ENCODE data around the gene CATSPERE. TPM values are rescaled to one million over a fixed set of nuclear protein-coding genes. Genes with fewer than 3 reads are reported as not detected.

CATSPERE gene
- total RNA-seq, 4 donors from 2014 or later: 0.45 to 1.4 (median 0.55) TPM

GRCh38 chr1:244590670-244591069 is 129.6 kb downstream of the CATSPERE start:
- no peaks in the 10 kb centered on the region for H3K27me3 ChIP-seq
- TF ChIP-seq EP300 (IDR thresholded peaks at IDR 0.05) (no peak), POLR2A (IDR thresholded peaks at IDR 0.05) (no peak), POLR2AphosphoS5 (IDR thresholded peaks at IDR 0.05) (no peak)
- TF ChIP-seq, protein P1, sequence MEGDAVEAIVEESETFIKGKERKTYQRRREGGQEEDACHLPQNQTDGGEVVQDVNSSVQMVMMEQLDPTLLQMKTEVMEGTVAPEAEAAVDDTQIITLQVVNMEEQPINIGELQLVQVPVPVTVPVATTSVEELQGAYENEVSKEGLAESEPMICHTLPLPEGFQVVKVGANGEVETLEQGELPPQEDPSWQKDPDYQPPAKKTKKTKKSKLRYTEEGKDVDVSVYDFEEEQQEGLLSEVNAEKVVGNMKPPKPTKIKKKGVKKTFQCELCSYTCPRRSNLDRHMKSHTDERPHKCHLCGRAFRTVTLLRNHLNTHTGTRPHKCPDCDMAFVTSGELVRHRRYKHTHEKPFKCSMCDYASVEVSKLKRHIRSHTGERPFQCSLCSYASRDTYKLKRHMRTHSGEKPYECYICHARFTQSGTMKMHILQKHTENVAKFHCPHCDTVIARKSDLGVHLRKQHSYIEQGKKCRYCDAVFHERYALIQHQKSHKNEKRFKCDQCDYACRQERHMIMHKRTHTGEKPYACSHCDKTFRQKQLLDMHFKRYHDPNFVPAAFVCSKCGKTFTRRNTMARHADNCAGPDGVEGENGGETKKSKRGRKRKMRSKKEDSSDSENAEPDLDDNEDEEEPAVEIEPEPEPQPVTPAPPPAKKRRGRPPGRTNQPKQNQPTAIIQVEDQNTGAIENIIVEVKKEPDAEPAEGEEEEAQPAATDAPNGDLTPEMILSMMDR (IDR thresholded peaks at IDR 0.05): no peak
- no peak for DNase-seq (ENCODE audit: low spot score in 2 of 2)
- peaks cover 3% of the 10 kb centered on the region for H3K9me3 ChIP-seq
- no peak overlapping the region for H3K4me3 ChIP-seq
- H3K27ac ChIP-seq: no peak overlapping the region
- 95% methylated on average over 2 of the region's 2 CpGs for WGBS
- no peaks in the 10 kb centered on the region for H3K36me3 ChIP-seq
- H3K4me1 ChIP-seq: no peaks in the 10 kb centered on the region

- Histone ChIP-seq H3K4me1 (peaks cover 6% of the 10 kb centered on the region), H3K9me3 (no peaks in the 10 kb centered on the region), H3K4me3 (no peak overlapping the region), H3K27ac (no peak overlapping the region), H3K27me3 (no peaks in the 10 kb centered on the region), H3K36me3 (no peaks in the 10 kb centered on the region)
- WGBS: 88% methylated on average over 5 of the region's 5 CpGs
- DNase-seq (ENCODE audit: low spot score in 2 of 2): no peak
- TF ChIP-seq POLR2AphosphoS5 (IDR thresholded peaks at IDR 0.05) (no peak), POLR2A (IDR thresholded peaks at IDR 0.05) (no peak), EP300 (IDR thresholded peaks at IDR 0.05) (no peak)
- TF ChIP-seq, protein P1 (IDR thresholded peaks at IDR 0.05): no peak
Measured at GRCh38 chr1:244598611-244599010, 137.5 kb downstream of the CATSPERE start.

DNA sequence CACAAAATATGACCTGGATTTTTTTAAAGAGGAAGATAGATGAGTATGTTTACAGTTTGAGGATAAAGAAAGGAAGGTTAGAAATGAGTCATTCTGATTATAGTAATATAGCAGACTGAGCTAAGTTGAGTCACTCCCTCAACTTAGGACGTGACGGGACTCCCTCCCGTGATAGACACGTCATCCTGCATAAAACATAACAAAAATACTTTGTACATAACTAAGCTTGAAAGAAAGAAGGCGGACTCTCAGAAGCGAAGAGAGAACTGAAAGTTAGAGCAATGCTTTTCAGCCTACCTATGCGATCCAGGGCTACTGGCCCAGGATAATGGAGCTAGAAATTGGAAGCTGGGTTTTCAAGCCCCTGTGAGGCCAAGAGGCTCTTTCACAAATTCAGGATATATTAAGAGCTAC is 138.9 kb downstream of the CATSPERE start:
- DNase-seq (ENCODE audit: low spot score in 2 of 2): no peak
- Histone ChIP-seq H3K4me1 (peaks cover 6% of the 10 kb centered on the region), H3K9me3 (no peaks in the 10 kb centered on the region), H3K27me3 (no peaks in the 10 kb centered on the region), H3K36me3 (no peaks in the 10 kb centered on the region), H3K4me3 (peak overlapping the region; percentile 12), H3K27ac (peak overlapping the region; percentile 38)
- TF ChIP-seq EP300 (IDR thresholded peaks at IDR 0.05): no peak
- TF ChIP-seq POLR2AphosphoS5 (IDR thresholded peaks at IDR 0.05): no peak
- no peak for TF ChIP-seq POLR2A (IDR thresholded peaks at IDR 0.05)
- TF ChIP-seq, protein P1 (IDR thresholded peaks at IDR 0.05): no peak
- WGBS: 27% methylated on average over 7 of the region's 7 CpGs

- Histone ChIP-seq H3K36me3 (no peaks in the 10 kb centered on the region), H3K4me1 (peaks cover 6% of the 10 kb centered on the region), H3K4me3 (no peak overlapping the region), H3K27me3 (no peaks in the 10 kb centered on the region), H3K9me3 (no peaks in the 10 kb centered on the region), H3K27ac (no peak overlapping the region)
- DNase-seq (ENCODE audit: low spot score in 2 of 2): no peak
- TF ChIP-seq, protein P1 (IDR thresholded peaks at IDR 0.05): no peak
- no peak for TF ChIP-seq EP300 (IDR thresholded peaks at IDR 0.05)
- no peak for TF ChIP-seq POLR2A (IDR thresholded peaks at IDR 0.05)
- TF ChIP-seq POLR2AphosphoS5 (IDR thresholded peaks at IDR 0.05): no peak
- 81% methylated on average over 8 of the region's 8 CpGs for WGBS
Measured at GRCh38 chr1:244601336-244601735, 140.3 kb downstream of the CATSPERE start.

DNA sequence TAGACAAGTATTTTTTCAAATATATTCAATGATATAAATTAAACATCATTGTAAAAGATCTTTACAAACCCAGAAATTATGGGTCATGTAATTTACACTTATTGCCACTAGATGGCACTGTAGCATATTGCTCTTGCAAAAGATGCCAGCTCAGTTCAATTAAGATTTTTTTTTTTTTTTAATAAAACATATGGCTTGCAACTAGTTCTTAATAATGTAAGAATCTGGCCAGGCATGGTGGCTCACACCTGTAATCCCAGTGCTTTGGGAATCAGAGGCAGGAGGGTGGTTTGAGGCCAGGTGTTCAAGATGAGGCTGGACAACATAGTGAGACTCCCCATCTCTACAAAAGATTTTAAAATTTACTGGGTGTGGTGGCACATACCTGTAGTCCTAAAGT is 142.4 kb downstream of the CATSPERE start:
- no peaks in the 10 kb centered on the region for H3K36me3 ChIP-seq
- H3K4me1 ChIP-seq: peaks cover 6% of the 10 kb centered on the region
- DNase-seq (ENCODE audit: low spot score in 2 of 2): no peak
- no peaks in the 10 kb centered on the region for H3K27me3 ChIP-seq
- H3K4me3 ChIP-seq: no peak overlapping the region
- no peak overlapping the region for H3K27ac ChIP-seq
- no peaks in the 10 kb centered on the region for H3K9me3 ChIP-seq
- TF ChIP-seq POLR2AphosphoS5 (IDR thresholded peaks at IDR 0.05): no peak
- TF ChIP-seq, protein P1 (IDR thresholded peaks at IDR 0.05): peak; percentile 60 to 65
- TF ChIP-seq POLR2A (IDR thresholded peaks at IDR 0.05): no peak
- TF ChIP-seq EP300 (IDR thresholded peaks at IDR 0.05): no peak
